Measurements from ENCODE around the gene PDLIM4.

Gene PDLIM4

GRCh38 chr5:132227485-132228240 is 29.8 kb upstream of the PDLIM4 start, which contains the start of gene P4HA2:
P4HA2 (minus strand) TSS chr5:132227853; CDS start chr5:132218626, 9,227 bp downstream.
- DNase-seq: peak; percentile 17

DNA sequence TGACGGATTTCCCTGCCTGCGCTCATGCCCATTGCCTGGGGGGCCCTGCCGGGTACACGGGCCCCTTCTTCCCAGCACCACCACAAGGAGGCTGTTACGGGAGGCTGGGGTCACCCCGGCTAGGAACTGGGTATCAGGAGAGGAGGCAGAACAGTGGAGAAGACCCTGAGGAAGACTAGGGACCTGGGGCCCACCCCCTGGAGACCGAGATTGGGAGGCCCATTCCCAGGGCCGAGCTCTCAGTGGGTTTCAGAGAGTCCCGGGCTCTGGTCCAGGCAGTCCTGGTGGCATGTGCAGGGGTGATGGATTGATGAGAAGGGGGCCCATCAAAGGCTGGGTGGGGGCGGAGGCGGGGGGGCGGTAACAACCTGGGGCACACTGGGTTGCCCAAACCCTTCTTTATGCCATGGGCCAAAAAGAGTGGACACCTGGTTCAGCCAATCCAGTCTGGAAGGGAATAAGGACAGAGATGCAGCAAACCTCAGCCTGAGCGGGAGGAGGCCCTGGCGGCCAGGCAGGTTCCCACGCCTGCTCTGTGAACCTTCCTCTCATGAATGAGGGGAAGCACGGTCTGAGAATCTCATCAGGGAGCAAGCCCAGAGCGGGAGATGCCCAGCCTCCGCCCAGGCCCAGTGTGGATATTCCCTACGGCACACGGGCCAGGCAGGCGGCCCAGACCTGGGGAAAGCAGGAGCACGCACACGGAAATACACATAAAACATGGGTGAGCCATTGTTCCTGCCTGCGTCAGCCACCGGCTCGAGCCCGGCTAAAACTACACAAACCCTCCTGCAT is 29.1 kb upstream of the PDLIM4 start:
- DNase-seq: no peak

DNA sequence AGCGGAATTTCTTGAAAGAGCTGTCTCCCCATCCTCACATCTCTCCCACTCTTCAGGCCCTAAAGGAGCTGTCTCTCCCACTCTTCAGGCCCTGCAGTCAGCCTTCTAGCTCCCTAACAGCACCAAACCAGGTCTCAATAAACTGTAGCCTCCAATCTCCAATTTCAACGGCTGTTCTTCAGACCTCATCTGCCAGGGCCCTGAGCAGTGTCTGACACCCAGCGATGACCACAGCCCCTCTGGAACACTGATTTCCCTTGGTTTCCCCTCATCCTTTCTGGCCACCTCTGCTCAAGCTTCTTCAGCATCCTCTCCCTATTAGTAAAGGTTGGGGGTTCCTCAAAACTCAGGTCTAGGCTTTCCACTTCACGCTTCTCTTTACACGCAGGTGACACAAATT is 28.3 kb upstream of the PDLIM4 start:
- no peak for DNase-seq

GRCh38 chr5:132230871-132231270 is 26.6 kb upstream of the PDLIM4 start:
- DNase-seq: no peak

DNA sequence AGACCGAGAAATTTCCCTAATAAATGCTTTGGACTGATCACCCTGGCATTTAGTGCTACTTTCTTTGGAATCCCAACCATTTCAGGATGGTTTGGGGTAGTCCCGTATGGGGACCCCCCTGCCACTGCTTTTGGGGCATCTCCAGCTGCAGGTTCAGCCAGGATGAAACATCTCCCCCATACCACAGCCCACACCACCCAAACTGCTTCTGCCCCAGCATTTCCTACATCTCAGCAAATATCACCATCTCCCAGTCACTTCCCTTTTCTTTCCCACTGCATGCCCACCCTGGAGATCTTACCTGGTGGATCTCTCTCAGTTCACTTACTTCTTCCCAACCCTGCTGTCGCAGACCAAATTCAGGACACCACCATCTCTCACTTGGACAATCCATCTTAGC is 25.0 kb upstream of the PDLIM4 start:
- DNase-seq: no peak

GRCh38 chr5:132233081-132233480 is 24.4 kb upstream of the PDLIM4 start:
- DNase-seq: no peak

- no peak for DNase-seq
These were observed 23.4 kb upstream of the PDLIM4 start for GRCh38 chr5:132233811-132234683.

DNA sequence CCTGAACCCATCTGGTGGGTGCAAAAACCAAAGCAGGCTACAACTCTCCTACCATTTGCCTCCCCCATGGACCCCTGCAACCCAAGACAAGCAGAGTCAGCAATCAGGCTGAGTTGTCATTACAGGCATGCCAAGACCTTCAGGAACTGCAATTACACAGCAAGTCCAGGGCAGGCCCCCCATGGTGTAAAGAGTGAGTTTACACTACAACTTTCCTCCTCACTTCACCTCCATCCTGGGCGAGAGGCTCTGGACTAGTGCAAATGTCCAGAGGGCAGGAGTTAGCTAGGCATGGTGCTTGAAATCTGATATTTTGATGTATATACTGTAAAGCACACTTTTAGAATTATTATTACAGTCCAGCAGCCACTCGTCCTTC is 22.8 kb upstream of the PDLIM4 start:
- no peak for DNase-seq

DNA sequence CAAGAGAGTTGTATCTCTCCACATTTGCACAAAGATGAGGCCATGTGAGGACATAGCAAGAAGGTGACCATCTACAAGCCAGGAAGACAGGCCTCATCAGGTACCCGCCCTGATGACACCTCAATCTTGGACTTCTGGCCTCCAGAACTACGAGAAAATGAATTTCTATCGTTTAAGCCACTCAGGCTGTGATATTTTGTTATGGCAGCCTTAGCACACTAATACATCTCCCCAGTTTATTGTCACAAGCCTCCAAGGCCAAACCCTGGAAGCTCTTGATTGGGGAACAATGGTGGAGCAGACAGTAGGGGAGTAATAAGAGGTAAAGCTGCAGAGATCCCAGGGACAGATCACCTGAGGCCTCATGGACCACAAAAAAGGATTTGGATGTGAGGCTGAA is 22.2 kb upstream of the PDLIM4 start:
- no peak for DNase-seq

DNA sequence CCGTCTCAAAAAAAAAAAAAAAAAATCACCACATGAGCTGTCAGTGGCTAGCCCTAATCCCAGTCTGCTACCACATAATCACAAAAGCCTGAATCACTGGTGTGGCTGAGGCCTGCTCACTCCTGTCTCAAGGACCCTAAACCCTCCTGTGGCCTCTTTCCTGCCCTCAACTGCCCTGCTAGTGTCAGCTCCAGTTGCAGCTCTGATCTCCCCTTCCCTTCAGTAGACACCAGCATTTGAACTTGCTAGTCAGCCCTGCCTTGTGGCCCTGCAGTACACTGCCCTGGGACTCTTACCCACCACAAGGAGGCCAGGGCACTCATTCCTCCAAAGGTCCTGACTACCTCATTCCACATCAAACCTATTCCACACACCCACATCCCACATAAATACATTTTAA is 20.4 kb upstream of the PDLIM4 start:
- DNase-seq: no peak

- DNase-seq: no peak
These were observed 19.8 kb upstream of the PDLIM4 start for GRCh38 chr5:132237670-132238069.

DNA sequence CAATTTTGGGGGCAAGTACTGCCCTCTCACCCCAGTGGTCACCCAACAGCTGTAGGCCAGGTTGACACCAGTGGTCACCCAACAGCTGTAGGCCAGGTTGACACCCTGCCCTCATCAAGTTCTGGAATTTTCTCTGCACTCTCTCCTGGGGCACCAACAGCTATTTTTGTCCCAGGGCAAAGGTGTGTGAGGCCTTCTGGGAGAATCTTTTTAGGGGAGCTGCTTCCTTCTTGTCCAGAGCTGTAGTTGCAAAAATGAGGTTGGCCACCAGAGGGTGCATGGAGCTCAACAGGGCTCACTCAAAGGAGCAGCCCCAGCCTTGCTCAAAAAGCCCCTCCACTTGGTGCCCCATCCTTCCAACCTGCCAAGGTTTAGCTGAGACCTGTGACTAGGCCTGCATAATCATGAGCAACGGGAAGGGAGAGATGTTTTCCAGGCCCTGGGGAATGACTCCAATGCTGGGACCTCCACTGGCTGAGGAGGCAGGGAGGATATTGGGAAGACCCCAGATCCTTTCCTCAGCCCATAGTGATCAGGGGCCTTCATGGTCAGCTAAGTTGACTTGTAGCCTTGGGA is 19.2 kb upstream of the PDLIM4 start:
- no peak for DNase-seq

DNA sequence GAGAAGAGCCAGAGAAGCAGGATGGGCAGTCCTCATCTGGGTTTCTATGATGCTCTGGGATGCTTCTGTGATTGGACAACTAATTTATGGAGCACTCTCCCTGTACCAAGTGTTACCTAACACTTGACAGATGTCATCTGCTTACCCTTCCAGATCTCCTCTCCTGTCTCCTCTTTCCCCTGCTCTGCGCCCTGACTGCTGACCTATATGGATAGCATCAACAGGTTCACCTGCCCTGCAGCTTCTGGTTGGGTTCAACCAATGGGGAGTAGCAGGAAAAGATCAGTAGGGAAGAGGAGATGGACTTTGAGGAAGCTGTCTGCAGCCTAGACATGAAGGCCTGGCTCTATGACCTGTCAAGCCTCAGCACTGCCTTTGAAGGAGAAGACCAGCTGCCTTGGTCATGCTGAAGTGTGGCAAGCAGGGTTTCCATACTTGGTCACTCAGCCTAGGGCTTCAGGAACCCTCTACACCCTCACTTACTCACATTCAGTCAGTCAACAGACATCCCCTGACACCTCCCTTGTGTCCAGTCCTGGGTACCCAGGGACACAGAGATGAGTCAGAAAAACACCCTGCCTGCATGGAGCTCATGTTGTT is 18.5 kb upstream of the PDLIM4 start:
- DNase-seq: no peak

- DNase-seq: no peak
These were observed 17.7 kb upstream of the PDLIM4 start for GRCh38 chr5:132239776-132240175.

DNA sequence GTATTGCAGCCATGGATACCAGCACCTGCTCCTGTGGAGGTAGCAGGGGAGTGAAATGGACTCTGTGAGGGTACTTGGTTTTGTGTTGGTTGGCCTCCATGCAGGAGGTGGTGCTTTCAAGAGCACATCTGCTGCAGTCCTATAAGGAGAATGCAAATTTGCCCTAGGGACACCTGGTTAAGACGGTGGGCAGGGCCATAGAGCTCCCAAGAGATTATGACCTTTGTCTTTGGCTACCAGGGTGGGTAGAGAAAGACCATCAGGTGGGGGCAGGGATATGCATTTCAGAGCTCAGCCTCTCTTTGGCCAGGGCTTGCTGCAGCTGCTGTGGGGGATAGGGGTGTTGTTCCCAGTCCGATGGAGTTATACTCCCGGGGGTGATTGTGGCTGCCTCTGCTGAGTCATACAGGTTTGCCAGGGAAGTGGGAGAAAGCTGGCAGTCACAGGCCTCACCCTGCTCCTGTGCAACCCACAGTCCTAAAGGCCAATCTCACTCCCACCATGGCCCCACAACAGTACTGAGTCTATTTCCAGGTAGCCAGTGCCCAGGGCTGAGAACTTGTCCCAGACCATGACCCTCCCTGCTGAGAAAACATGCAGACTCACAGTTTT is 14.0 kb upstream of the PDLIM4 start:
- DNase-seq: no peak

GRCh38 chr5:132245593-132245992 is 11.9 kb upstream of the PDLIM4 start:
- no peak for DNase-seq

DNA sequence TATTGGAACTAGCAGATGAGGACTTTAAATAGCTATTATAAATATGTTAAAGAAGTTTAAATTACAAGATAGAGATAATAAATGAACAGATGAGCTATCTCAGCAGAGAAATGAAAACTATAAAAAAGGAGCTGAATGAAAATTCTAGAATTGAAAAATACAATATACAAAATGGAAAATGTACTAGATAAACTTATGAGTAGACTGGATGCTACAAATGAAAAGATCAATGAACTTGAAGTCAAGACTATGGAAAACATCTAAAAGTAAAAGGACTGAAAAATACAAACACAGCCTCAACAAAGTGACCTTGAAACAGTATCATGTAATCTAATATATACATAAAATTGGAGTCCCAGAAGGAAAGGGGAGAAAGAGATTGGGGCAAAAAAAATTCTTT is 10.7 kb upstream of the PDLIM4 start:
- DNase-seq: no peak

DNA sequence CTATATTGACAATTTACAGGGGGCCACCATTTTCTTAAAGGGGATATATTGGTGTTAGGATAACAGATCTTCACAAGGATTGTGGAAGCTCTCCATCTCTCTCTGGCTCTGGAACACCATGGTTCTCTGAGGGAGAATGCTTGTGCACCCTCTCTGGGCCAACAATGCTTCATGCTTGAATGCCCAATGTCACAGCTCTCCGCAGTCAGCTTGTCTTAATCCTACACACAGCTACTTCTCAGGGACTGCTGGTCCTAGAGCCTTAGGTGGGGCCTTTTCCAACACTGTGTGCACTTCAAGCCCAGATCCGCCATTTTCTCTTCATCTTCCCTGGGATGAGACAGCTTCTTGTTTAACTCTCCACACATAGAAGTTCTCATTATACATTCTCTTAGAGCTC is 6.9 kb upstream of the PDLIM4 start:
- no peak for DNase-seq

DNA sequence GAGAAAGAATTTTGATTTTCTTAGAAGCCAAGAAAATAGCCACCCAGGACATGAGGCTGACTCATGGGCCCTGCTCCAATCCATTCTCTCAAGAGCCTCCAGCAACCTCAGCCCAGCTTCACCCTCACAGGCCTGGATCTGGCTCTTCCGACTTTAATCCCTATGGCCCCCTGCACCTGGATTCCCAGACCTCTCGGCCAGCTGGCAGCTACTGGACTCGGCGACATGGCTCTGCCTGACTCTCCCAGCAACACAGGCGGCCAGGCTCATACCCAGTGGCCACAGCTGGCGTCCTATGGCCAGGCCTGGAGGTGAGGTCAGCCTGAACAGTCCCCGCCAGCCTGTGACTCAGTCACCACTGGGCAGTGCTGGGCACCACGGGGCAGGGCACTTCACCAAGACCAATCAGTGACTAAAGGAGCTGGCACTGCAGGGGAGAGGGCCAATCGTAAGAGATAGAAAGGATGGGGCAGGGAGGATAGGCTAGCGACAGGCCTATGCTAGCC is 6.2 kb upstream of the PDLIM4 start:
- DNase-seq: no peak

DNA sequence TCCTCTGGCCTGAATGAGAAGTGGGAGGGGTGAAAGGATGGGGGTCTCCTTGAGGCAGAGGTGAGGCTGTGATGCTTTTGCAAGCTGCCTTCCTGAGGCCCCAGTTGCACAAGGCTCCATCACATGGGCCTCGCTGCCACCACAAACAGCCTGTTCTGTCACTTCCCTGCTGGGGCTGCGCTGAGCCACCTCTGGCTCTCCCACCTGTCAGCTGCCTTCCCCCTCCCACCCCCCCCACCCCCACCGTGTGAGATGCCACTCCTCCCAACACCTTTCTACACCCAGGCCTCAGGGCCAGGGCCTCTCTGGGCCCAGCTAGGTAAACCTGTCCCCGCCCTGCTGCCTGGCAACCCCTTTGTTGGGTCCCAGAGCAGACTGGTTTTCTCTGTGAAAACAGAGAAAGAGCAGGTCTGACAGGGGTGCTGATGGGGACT is 4.5 kb upstream of the PDLIM4 start:
- DNase-seq: no peak

DNA sequence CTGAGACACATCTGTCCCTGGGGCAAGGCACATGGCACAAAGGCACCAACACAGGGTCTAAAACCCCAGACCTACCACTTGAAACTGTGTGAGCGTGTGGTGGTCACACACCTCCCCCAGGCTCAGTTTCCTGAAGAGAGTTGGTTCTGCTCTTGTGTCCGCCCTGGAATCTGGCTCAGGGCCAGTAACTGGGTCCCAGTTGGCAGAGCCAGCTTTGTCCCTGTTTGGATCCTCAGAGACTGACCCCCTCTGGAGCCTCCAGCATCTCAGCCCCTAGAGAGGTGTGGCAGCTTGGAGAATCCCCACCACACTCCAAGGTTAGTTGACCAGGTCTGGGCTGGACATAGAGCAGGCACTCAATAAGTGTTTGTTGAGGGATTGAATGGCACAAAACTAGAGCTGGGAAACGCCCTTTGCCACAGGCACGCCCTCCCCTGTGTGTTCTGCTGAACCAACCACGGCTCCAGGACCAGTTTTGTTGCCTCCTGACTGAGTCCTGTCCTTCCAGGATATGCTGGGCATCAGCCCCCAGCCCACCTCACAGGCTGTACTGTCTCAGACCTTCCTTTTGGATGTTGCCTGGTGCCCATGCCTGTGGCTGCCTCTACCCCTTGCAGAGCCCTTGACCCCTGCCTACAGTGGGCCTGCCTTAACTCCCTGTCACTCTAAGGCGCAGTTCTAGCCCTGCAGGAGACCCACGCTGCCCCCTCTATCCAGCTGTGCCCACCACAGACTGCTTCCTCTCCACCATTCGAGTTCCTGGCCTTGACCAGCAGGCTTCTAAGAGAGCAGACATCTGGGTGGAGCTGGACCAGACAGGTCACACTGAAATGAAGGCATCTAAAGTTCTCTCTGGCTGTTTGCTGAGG is 3.8 kb upstream of the PDLIM4 start:
- no peak for DNase-seq

Measured in activated gamma-delta T cell (primary cell).